Measurements from ENCODE around the gene NR3C2. TPM values are rescaled to one million over a fixed set of nuclear protein-coding genes. Genes with fewer than 3 reads are reported as not detected.
"Not testable (repeated sequence)": the region's sequence is repeated elsewhere in the genome, so short reads cannot be mapped to it uniquely, and the experiment has no call there.

Gene NR3C2
- total RNA-seq, 1 experiment from 2014 or later, result 2.1 TPM

- DNase-seq (ENCODE audit: low read depth), result no peak
Observed at GRCh38 chr4:148170408-148171365, 271.5 kb downstream of the NR3C2 start.

GRCh38 chr4:148166132-148166591 lies 276.1 kb downstream of the NR3C2 start:
- DNase-seq (ENCODE audit: low read depth), result peak; percentile 78

- peak; percentile 4 for DNase-seq (ENCODE audit: low read depth)
Observed at GRCh38 chr4:148164557-148164956, 277.7 kb downstream of the NR3C2 start.

- DNase-seq (ENCODE audit: low read depth), result no peak
Observed at GRCh38 chr4:148162991-148163390, 279.2 kb downstream of the NR3C2 start.

- no peak for DNase-seq (ENCODE audit: low read depth)
Observed at GRCh38 chr4:148162519-148162918, 279.7 kb downstream of the NR3C2 start.

GRCh38 chr4:148161601-148162000 lies 280.6 kb downstream of the NR3C2 start:
- DNase-seq (ENCODE audit: low read depth), result no peak

GRCh38 chr4:148159793-148160192 lies 282.4 kb downstream of the NR3C2 start:
- DNase-seq (ENCODE audit: low read depth), result no peak

- no peak for DNase-seq (ENCODE audit: low read depth)
Observed at GRCh38 chr4:148154769-148155168, 287.4 kb downstream of the NR3C2 start.

- DNase-seq (ENCODE audit: low read depth), result peak; percentile 7
Observed at GRCh38 chr4:148152868-148153625, 289.2 kb downstream of the NR3C2 start.

- no peak for DNase-seq (ENCODE audit: low read depth)
Observed at GRCh38 chr4:148151806-148152205, 290.4 kb downstream of the NR3C2 start.

- DNase-seq (ENCODE audit: low read depth), result no peak
Observed at GRCh38 chr4:148145475-148145874, 296.7 kb downstream of the NR3C2 start.

GRCh38 chr4:148143174-148143573 lies 299.0 kb downstream of the NR3C2 start:
- no peak for DNase-seq (ENCODE audit: low read depth)

- DNase-seq (ENCODE audit: low read depth), result no peak
Observed at GRCh38 chr4:148141501-148141900, 300.7 kb downstream of the NR3C2 start.

GRCh38 chr4:148126825-148127224 lies 315.4 kb downstream of the NR3C2 start:
- DNase-seq (ENCODE audit: low read depth), result peak; percentile 20

- DNase-seq (ENCODE audit: low read depth), result no peak
Observed at GRCh38 chr4:148124512-148124911, 317.7 kb downstream of the NR3C2 start.

- DNase-seq (ENCODE audit: low read depth), result not testable (repeated sequence)
Observed at GRCh38 chr4:148123161-148123560, 319.1 kb downstream of the NR3C2 start.

GRCh38 chr4:148120216-148120615 lies 322.0 kb downstream of the NR3C2 start:
- DNase-seq (ENCODE audit: low read depth), result no peak

GRCh38 chr4:148118633-148119032 lies 323.6 kb downstream of the NR3C2 start:
- peak; percentile 78 for DNase-seq (ENCODE audit: low read depth)

GRCh38 chr4:148118179-148118578 lies 324.0 kb downstream of the NR3C2 start:
- DNase-seq (ENCODE audit: low read depth), result no peak

GRCh38 chr4:148116969-148117368 lies 325.2 kb downstream of the NR3C2 start:
- DNase-seq (ENCODE audit: low read depth), result no peak

GRCh38 chr4:148116264-148116663 lies 325.9 kb downstream of the NR3C2 start:
- peak; percentile 88 for DNase-seq (ENCODE audit: low read depth)

- peak; percentile 49 for DNase-seq (ENCODE audit: low read depth)
Observed at GRCh38 chr4:148114436-148114835, 327.8 kb downstream of the NR3C2 start.
